Spleen (tissue), 11 donors: ENCODE results near the gene ZMYM2. TPM values are rescaled to one million over a fixed set of nuclear protein-coding genes. Genes with fewer than 3 reads are reported as not detected.

ENCODE experiments used
- DNase-seq: peaks from one replicate; pipeline ENCODE4 v3.0.0-alpha.2; 2020
- H3K27ac ChIP-seq, 8 donors: fragments of 200-600 bp; sonication (generic) in 7 of 8; 1 replicate in 4 of 8; 2 replicates in 4 of 8; pipeline versions ENCODE4 v1.5.0 to v1.8.0; 2016 to 2021; ENCODE audit warnings: inconsistent platforms in 4 of 8, mild to moderate bottlenecking in 4 of 8, moderate library complexity in 1 of 8
- H3K27me3 ChIP-seq, 7 donors: fragments of 200-600 bp; sonication (generic) in 6 of 7; replicated peaks in 1 of 7; 1 replicate in 4 of 7; 2 replicates in 3 of 7; pipeline versions ENCODE4 v1.5.0 to v1.8.0; 2016 to 2021; ENCODE audit warnings: inconsistent platforms in 3 of 7, mild to moderate bottlenecking in 1 of 7
- H3K36me3 ChIP-seq, 6 donors: fragments of 200-600 bp; sonication (generic) in 5 of 6; 1 replicate in 4 of 6; 2 replicates in 2 of 6; pipeline versions ENCODE4 v1.5.0 to v1.8.0; 2016 to 2021; ENCODE audit warnings: inconsistent platforms in 2 of 6
- H3K4me1 ChIP-seq, 6 donors: fragments of 200-600 bp; sonication (generic) in 5 of 6; 1 replicate in 3 of 6; 2 replicates in 3 of 6; pipeline versions ENCODE4 v1.5.0 to v1.8.0; 2016 to 2021; ENCODE audit warnings: inconsistent platforms in 3 of 6
- H3K4me3 ChIP-seq, 8 donors: fragments of 200-600 bp; sonication (generic) in 7 of 8; 1 replicate in 4 of 8; 2 replicates in 4 of 8; pipeline versions ENCODE4 v1.5.0 to v1.8.0; 2016 to 2021; ENCODE audit warnings: inconsistent platforms in 4 of 8, mild to moderate bottlenecking in 4 of 8, moderate library complexity in 2 of 8
- H3K9me3 ChIP-seq, 8 donors: fragments of 200-600 bp; sonication (generic) in 7 of 8; 1 replicate in 4 of 8; 2 replicates in 4 of 8; pipeline versions ENCODE4 v1.5.0 to v1.8.0; 2016 to 2021; ENCODE audit warnings: inconsistent platforms in 4 of 8
- POLR2A ChIP-seq, 3 donors: fragments of 450-650 bp; IDR thresholded peaks; one replicate each; pipeline ENCODE4 v1.5.1; 2017; ENCODE audit warnings: antibody characterized with exemption in 3 of 3, mild to moderate bottlenecking in 1 of 3
- POLR2AphosphoS5 ChIP-seq, 3 donors: sonication (generic); formaldehyde crosslinking; IDR thresholded peaks; one replicate each; pipeline ENCODE4 v1.5.1; 2017; ENCODE audit warnings: antibody characterized with exemption in 3 of 3
- WGBS, 5 donors: extraction: QIAGEN DNeasy Blood & Tissue Kit in 3 of 5; methylation state at CpG; one replicate each; pipeline versions ENCODE4 v1.1.5 to v1.1.7; 2013 to 2018; 5-methylcytosine and 5-hydroxymethylcytosine counted together
- intact Hi-C: fragments of 100-400 bp; cut with DNase I; formaldehyde crosslinking; loops from one replicate; pipeline ENCODE4 v1.15.0; 2023; ENCODE audit warnings: low total_unique reads
- polyA plus RNA-seq, 3 donors: library from polyadenylated mRNA; stranded (reverse); fragments of 200-250 nt; gene quantifications; one replicate each; pipeline ENCODE4 v1.2.1, GENCODE V29; 2013
- total RNA-seq, 7 donors: library from RNA; depleted of rRNA in 3 of 7; stranded (reverse); fragments of >200 nt in 3 of 7; fragmentation: NEBNext Ultra II Directional in 4 of 7; extraction: Animal tissue kit (Norgen Biotek cat#: 25700) in 4 of 7; gene quantifications; one replicate each; pipeline versions ENCODE4 v1.1.0 to v1.2.1, GENCODE V29; 2016 to 2021
- TF ChIP-seq, protein P1 (sequence below), 11 experiments: fragments of 200-600 bp in 7 of 11; fragments of 450-650 bp in 4 of 11; sonication (generic) in 4 of 11; IDR thresholded peaks in 8 of 11; conservative IDR thresholded peaks in 3 of 11; 1 replicate in 7 of 11; 2 replicates in 4 of 11; pipeline versions ENCODE4 v1.4.0 to v1.8.0; 2016 to 2021; ENCODE audit warnings: antibody characterized with exemption in 11 of 11, inconsistent platforms in 4 of 11, mild to moderate bottlenecking in 1 of 11
- donor health status: healthy with polysubstance abuse.
- donor health status: DM: no; HTN: no; CAD: no; lungs with moderate emphysema.
- donor health status: DM: no; HTN: no; CAD: no.
- donor health status: Bipolar disorder and iron deficiency.
- donor health status: healthy.
- donor health status: DM: no; HTN: no; CAD: no.
- donor health status: DM: yes; HTN: yes; CAD: no.

ZMYM2 gene
- total and polyA plus RNA-seq, 10 donors, result 17.8 to 125 (median 94.6) TPM

DNA sequence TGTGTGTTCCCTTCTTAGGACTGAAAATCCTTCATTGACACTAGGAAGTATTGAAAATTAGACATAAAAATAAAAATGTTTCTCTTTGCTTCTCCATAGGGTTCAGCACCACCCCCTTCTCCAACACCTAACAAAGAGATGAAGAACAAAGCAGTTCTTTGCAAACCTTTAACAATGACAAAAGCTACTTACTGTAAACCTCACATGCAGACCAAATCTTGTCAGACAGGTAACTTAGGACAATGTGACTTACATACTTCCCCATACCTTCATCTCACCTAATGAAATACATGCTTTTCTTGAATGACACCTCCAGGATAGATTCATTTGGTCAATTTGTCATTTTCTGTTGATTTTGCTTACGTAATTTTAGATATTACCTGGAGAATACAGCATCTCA, 99.9 kb downstream of the ZMYM2 start:
- intact Hi-C loops, result no loop called here
- H3K4me1 ChIP-seq, result no peaks in the 10 kb centered on the region
- no peak overlapping the region for H3K4me3 ChIP-seq
- no peaks in the 10 kb centered on the region for H3K27me3 ChIP-seq
- DNase-seq, result no peak
- H3K36me3 ChIP-seq, result peaks cover 8 to 100% (median 58%) of the 10 kb centered on the region in 6 donors
- 96 to 100% (median 98%) methylated on average over 1 of the region's 1 CpG for WGBS, 5 donors
- TF ChIP-seq POLR2A (IDR thresholded peaks at IDR 0.05) (no peak), POLR2AphosphoS5 (IDR thresholded peaks at IDR 0.05) (no peak)
- TF ChIP-seq, protein P1, sequence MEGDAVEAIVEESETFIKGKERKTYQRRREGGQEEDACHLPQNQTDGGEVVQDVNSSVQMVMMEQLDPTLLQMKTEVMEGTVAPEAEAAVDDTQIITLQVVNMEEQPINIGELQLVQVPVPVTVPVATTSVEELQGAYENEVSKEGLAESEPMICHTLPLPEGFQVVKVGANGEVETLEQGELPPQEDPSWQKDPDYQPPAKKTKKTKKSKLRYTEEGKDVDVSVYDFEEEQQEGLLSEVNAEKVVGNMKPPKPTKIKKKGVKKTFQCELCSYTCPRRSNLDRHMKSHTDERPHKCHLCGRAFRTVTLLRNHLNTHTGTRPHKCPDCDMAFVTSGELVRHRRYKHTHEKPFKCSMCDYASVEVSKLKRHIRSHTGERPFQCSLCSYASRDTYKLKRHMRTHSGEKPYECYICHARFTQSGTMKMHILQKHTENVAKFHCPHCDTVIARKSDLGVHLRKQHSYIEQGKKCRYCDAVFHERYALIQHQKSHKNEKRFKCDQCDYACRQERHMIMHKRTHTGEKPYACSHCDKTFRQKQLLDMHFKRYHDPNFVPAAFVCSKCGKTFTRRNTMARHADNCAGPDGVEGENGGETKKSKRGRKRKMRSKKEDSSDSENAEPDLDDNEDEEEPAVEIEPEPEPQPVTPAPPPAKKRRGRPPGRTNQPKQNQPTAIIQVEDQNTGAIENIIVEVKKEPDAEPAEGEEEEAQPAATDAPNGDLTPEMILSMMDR (IDR thresholded peaks at IDR 0.05 in 8 of 11, conservative IDR thresholded peaks at IDR 0.05 in 3 of 11), result no peak
- H3K27ac ChIP-seq, result no peak overlapping the region
- H3K9me3 ChIP-seq, result no peaks in the 10 kb centered on the region

- intact Hi-C loops, result no loop called here
- no peak overlapping the region for H3K4me3 ChIP-seq
- no peak for TF ChIP-seq POLR2A (IDR thresholded peaks at IDR 0.05)
- TF ChIP-seq, protein P1 (IDR thresholded peaks at IDR 0.05 in 8 of 11, conservative IDR thresholded peaks at IDR 0.05 in 3 of 11), result no peak
- no peak for TF ChIP-seq POLR2AphosphoS5 (IDR thresholded peaks at IDR 0.05)
- WGBS, 5 donors, result 91 to 97% (median 95%) methylated on average over 1 of the region's 1 CpG
- H3K27ac ChIP-seq, result no peak overlapping the region
- no peaks in the 10 kb centered on the region for H3K9me3 ChIP-seq
- H3K27me3 ChIP-seq, result no peaks in the 10 kb centered on the region
- no peaks in the 10 kb centered on the region for H3K4me1 ChIP-seq
- H3K36me3 ChIP-seq, result peaks cover 8 to 97% (median 81%) of the 10 kb centered on the region in 6 donors
- no peak for DNase-seq
Measured at GRCh38 chr13:20064128-20064527, 105.6 kb downstream of the ZMYM2 start.

DNA sequence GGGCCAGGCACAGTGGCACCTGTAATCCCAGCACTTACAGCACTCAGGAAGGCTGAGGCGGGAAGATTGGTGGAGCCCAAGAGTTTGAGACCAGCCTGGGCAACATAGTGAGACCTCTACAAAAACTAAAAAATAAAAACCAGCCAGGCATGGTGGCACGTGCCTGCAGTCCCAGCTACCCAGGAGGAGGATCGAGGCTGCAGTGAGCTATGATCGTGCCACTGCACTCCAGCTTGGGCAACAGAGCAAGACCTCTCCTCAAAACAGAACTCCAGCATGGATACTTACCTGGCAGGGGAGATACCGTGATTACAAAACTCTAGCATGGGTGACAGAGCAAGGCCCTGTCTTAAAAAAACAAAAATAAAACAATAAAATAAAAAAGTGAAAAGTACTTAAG, 107.0 kb downstream of the ZMYM2 start:
- Histone ChIP-seq H3K27ac (no peak overlapping the region), H3K4me1 (no peaks in the 10 kb centered on the region), H3K9me3 (no peaks in the 10 kb centered on the region), H3K4me3 (no peak overlapping the region), H3K27me3 (no peaks in the 10 kb centered on the region), H3K36me3 (peaks cover 4 to 97% (median 76%) of the 10 kb centered on the region in 6 donors)
- DNase-seq, result no peak
- intact Hi-C loops, result no loop called here
- TF ChIP-seq POLR2A (IDR thresholded peaks at IDR 0.05) (no peak), POLR2AphosphoS5 (IDR thresholded peaks at IDR 0.05) (no peak)
- TF ChIP-seq, protein P1 (IDR thresholded peaks at IDR 0.05 in 8 of 11, conservative IDR thresholded peaks at IDR 0.05 in 3 of 11), result no peak
- WGBS, 5 donors, result 95 to 98% (median 96%) methylated on average over 5 of the region's 5 CpGs

- Histone ChIP-seq H3K4me3 (no peak overlapping the region), H3K27me3 (no peaks in the 10 kb centered on the region), H3K9me3 (no peaks in the 10 kb centered on the region), H3K27ac (no peak overlapping the region), H3K4me1 (peaks cover 0 to 15% (median 0%) of the 10 kb centered on the region in 6 donors), H3K36me3 (peaks cover 0 to 100% (median 62%) of the 10 kb centered on the region in 6 donors)
- no peak for DNase-seq
- WGBS, 5 donors, result 92 to 94% (median 92%) methylated on average over 3 of the region's 3 CpGs
- intact Hi-C loops, result no loop called here
- TF ChIP-seq, protein P1 (IDR thresholded peaks at IDR 0.05 in 8 of 11, conservative IDR thresholded peaks at IDR 0.05 in 3 of 11), result no peak
- TF ChIP-seq POLR2AphosphoS5 (IDR thresholded peaks at IDR 0.05) (no peak), POLR2A (IDR thresholded peaks at IDR 0.05) (no peak)
Measured at GRCh38 chr13:20069956-20070355, 111.4 kb downstream of the ZMYM2 start.
